ENCODE results near the gene FAM50B. TPM values are rescaled to one million over a fixed set of nuclear protein-coding genes. Genes with fewer than 3 reads are reported as not detected.
A peak's percentile ranks its signal among the peaks of the same experiment; 100 is the strongest.

The FAM50B gene, protein sequence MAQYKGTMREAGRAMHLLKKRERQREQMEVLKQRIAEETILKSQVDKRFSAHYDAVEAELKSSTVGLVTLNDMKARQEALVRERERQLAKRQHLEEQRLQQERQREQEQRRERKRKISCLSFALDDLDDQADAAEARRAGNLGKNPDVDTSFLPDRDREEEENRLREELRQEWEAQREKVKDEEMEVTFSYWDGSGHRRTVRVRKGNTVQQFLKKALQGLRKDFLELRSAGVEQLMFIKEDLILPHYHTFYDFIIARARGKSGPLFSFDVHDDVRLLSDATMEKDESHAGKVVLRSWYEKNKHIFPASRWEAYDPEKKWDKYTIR
- 10 to 100 TPM; 12.4 to 17.3 TPM for total RNA-seq

DNA sequence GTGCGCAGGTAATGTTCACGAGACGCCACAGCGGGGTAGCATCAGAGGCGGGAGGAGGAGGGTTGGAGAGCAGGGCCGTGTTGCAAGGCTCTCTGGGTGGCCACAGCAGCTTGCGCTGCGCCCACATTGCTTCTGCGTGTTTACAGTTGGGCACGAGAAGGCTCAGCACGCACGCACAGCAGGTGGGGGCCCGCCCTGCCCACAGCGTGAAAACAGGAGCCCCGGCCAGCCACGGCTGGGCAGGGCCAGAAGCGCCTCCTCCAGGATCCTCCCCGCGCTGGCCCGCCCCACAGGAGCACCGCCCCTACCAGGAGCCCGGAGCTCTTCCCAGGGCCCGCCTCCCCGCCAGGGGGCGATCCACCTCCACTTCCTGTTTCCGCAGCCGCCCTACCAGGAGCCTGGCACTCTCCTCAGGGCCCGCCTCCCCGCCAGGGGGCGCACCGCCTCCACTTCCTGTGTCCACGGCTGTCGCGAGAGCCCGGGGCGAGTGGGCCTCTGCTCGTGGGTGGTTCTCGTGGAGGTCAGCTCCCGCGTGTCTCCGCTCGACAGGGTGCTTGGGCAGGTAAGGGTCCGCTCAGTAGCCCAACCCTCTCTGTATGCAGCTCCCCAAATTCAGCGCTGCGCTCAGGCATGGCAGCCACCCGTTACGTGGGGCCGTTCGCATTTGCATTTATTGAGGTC is at the start of gene FAM50B:
TSS of gene FAM50B (plus strand) at position 449 of the 681 bp plus-strand sequence. CDS start 439 bp downstream, outside the sequence.
- H3K4me1 ChIP-seq (ENCODE audit: control insufficient read depth in 1 of 2, low read depth in 2 of 2), result peaks cover 16 to 46% of the 10 kb centered on the region in 2 donors
- peak; percentile 70 for DNase-seq (ENCODE audit: low spot score)
- H3K4me3 ChIP-seq, result peak within 1 kb of the TSS; percentile 71
- peak within 1 kb of the TSS; percentile 66 to 75 for H3K27ac ChIP-seq
- peak; percentile 70 for ATAC-seq (ENCODE audit: insufficient number of reproducible peaks, low FRiP score, low read depth)
- no peaks in the 10 kb centered on the region for H3K36me3 ChIP-seq
- TF ChIP-seq, protein P1, sequence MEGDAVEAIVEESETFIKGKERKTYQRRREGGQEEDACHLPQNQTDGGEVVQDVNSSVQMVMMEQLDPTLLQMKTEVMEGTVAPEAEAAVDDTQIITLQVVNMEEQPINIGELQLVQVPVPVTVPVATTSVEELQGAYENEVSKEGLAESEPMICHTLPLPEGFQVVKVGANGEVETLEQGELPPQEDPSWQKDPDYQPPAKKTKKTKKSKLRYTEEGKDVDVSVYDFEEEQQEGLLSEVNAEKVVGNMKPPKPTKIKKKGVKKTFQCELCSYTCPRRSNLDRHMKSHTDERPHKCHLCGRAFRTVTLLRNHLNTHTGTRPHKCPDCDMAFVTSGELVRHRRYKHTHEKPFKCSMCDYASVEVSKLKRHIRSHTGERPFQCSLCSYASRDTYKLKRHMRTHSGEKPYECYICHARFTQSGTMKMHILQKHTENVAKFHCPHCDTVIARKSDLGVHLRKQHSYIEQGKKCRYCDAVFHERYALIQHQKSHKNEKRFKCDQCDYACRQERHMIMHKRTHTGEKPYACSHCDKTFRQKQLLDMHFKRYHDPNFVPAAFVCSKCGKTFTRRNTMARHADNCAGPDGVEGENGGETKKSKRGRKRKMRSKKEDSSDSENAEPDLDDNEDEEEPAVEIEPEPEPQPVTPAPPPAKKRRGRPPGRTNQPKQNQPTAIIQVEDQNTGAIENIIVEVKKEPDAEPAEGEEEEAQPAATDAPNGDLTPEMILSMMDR (IDR thresholded peaks at IDR 0.05), result peak; percentile 92
- no peaks in the 10 kb centered on the region for H3K9me3 ChIP-seq
- no peaks in the 10 kb centered on the region for H3K27me3 ChIP-seq (replicated peaks; ENCODE audit: insufficient read depth)

DNA sequence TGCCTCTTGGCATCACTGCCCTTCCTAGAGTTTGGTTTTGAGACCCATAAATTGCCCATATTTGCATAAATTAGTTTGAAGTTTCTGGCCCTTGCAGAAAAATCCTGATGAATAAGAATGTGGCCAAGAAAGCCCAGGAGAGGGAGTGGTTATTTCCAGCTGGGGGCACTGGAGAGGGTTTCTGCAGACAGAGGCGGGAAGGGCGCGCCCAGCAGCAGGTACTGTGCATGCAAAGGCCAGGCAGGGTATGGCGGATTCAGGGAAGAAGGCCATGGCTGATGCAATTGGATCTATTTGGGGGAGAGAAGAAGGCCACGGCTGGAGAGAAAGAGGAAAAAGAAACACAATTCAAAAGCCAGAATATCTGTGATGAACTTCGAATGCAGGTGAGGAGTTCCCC is 49.5 kb upstream of the FAM50B start:
- ATAC-seq (ENCODE audit: insufficient number of reproducible peaks, low FRiP score, low read depth) (no peak), DNase-seq (ENCODE audit: low spot score) (no peak)
- H3K27ac ChIP-seq, result no peak overlapping the region
- H3K4me1 ChIP-seq (ENCODE audit: control insufficient read depth in 1 of 2, low read depth in 2 of 2), result peaks cover 18 to 53% of the 10 kb centered on the region in 2 donors
- H3K4me3 ChIP-seq, result no peak overlapping the region
- TF ChIP-seq, protein P1 (IDR thresholded peaks at IDR 0.05), result no peak
- H3K9me3 ChIP-seq, result no peaks in the 10 kb centered on the region
- no peaks in the 10 kb centered on the region for H3K36me3 ChIP-seq
- H3K27me3 ChIP-seq (replicated peaks; ENCODE audit: insufficient read depth), result no peaks in the 10 kb centered on the region

DNA sequence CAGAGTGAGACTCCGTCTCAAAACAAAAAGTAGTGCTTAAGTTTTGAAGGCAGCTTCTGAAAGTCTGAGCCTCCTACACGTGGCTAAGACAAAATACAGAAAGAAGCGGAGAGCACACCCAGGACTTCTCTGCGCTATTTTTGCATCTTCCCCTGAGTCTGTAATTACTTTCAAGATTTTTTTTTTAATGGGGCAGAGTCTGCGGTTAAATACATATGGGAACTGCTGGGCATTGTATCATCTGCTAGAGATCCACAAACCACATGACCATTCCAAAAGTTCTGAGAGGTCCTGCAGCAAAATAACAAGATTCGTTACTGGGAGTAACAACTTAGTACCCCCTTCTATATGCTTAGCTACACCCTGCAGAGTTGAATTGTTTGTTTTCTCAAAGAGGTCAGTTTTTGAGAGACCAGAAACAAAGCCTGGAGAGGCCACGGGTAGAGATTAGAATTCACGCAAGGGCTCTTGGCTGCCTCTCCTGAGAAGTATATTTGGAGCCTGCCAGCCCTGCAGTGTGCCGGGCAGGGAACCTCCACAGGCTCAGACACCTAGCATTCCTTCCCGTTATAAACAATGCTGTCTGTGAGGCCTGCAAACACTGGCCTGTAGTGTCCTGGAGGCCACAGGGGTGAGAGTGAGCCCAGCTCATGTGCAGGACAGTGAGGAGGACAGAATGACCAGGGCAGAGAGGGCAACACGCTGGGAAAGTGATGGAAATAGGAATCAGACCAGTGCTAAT is 48.2 kb upstream of the FAM50B start:
- Histone ChIP-seq H3K4me3 (no peak overlapping the region), H3K9me3 (no peaks in the 10 kb centered on the region), H3K27me3 (replicated peaks; ENCODE audit: insufficient read depth) (no peaks in the 10 kb centered on the region), H3K4me1 (ENCODE audit: control insufficient read depth in 1 of 2, low read depth in 2 of 2) (peaks cover 27 to 64% of the 10 kb centered on the region in 2 donors), H3K36me3 (no peaks in the 10 kb centered on the region), H3K27ac (peak overlapping the region; percentile 80 to 94)
- no peak for DNase-seq (ENCODE audit: low spot score)
- no peak for ATAC-seq (ENCODE audit: insufficient number of reproducible peaks, low FRiP score, low read depth)
- TF ChIP-seq, protein P1 (IDR thresholded peaks at IDR 0.05), result no peak

DNA sequence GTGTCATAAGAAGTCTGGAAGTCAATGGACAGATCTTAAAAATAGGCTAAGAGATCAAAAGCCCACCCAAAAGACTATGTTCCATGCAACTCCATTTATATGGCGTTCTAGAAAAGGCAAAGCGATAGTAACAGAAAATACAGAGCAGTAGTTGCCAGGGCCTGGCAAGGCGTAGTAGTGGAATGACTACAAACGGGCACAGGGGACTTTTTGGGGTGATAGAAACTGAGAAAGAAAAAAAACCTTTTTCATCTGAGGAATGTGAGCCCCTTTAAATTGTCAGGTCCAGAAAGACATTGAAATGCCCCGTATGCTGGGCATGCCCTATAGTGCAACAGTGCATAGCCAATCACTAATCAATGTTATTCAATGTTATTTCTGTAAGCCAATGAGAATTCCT is 47.2 kb upstream of the FAM50B start:
- no peaks in the 10 kb centered on the region for H3K36me3 ChIP-seq
- no peak overlapping the region for H3K4me3 ChIP-seq
- H3K27me3 ChIP-seq (replicated peaks; ENCODE audit: insufficient read depth), result no peaks in the 10 kb centered on the region
- H3K27ac ChIP-seq, result peak overlapping the region; percentile 80 to 94
- peaks cover 33 to 72% of the 10 kb centered on the region in 2 donors for H3K4me1 ChIP-seq (ENCODE audit: control insufficient read depth in 1 of 2, low read depth in 2 of 2)
- ATAC-seq (ENCODE audit: insufficient number of reproducible peaks, low FRiP score, low read depth) (no peak), DNase-seq (ENCODE audit: low spot score) (no peak)
- TF ChIP-seq, protein P1 (IDR thresholded peaks at IDR 0.05), result no peak
- no peaks in the 10 kb centered on the region for H3K9me3 ChIP-seq

Data from thoracic aorta (tissue), 2 donors.